Glutamatergic neuron (in vitro differentiated cells): ENCODE measurements around the gene BCHE. TPM values are rescaled to one million over a fixed set of nuclear protein-coding genes. Genes with fewer than 3 reads are reported as not detected.
A peak's percentile ranks its signal among the peaks of the same experiment; 100 is the strongest.

Experiments
- DNase-seq: peaks from one replicate; pipeline ENCODE4 v3.0.0; 2022
- H3K27ac Mint-ChIP-seq: one replicate; pipeline ENCODE4 v1.8.0; 2020; ENCODE audit warnings: mild to moderate bottlenecking, mixed read lengths, inconsistent platforms; ENCODE audit not compliant: unreplicated experiment
- H3K27me3 Mint-ChIP-seq: one replicate; pipeline ENCODE4 v1.8.0; 2020; ENCODE audit warnings: mild to moderate bottlenecking, moderate library complexity, mixed read lengths, inconsistent platforms; ENCODE audit not compliant: unreplicated experiment
- H3K36me3 Mint-ChIP-seq: one replicate; pipeline ENCODE4 v1.8.0; 2020; ENCODE audit warnings: mild to moderate bottlenecking, mixed read lengths, inconsistent platforms; ENCODE audit not compliant: unreplicated experiment
- H3K4me1 Mint-ChIP-seq: one replicate; pipeline ENCODE4 v1.8.0; 2020; ENCODE audit warnings: mild to moderate bottlenecking, low read depth, mixed read lengths, inconsistent platforms; ENCODE audit not compliant: unreplicated experiment
- H3K4me3 Mint-ChIP-seq: one replicate; pipeline ENCODE4 v1.8.0; 2020; ENCODE audit warnings: mild to moderate bottlenecking, mixed read lengths, inconsistent platforms; ENCODE audit not compliant: unreplicated experiment
- H3K9me3 Mint-ChIP-seq: one replicate; pipeline ENCODE4 v1.8.0; 2020; ENCODE audit warnings: mild to moderate bottlenecking, moderate library complexity, mixed read lengths, inconsistent platforms; ENCODE audit not compliant: unreplicated experiment
- total RNA-seq: library from RNA; stranded (reverse); fragmentation: NEBNext Ultra II Directional; extraction: Animal tissue kit (Norgen Biotek cat#: 25700); gene quantifications from one replicate; pipeline ENCODE4 v1.2.1, GENCODE V29; 2021; ENCODE audit not compliant: unreplicated experiment
- TF ChIP-seq, protein P1 (sequence below): fragments of 200-600 bp; sonication (generic); IDR thresholded peaks from one replicate; pipeline ENCODE4 v1.5.0; 2021; ENCODE audit not compliant: partially characterized antibody, unreplicated experiment

BCHE gene
- total RNA-seq, 1 donor from 2014 or later = 4.0 TPM

DNA sequence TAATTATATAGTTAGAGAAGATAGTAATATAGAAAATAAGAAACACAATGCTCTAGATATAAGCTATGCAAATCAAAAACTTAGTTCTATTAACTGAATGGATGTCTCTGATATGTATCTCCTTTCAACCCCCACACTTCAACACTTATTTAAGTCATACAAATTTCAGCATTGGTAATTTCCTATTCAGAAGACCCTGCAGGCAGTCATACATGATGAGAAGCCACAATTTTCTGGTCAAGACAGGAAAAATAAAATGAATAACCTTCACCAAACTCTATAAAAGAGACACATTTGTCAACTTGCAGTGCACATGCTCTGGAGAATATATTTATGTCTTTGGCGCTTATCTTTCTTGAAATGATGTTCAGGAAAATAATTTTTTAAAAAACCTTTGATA lies 578 bp upstream of the BCHE start:
- H3K4me1 Mint-ChIP-seq = peaks cover 16% of the 10 kb centered on the region
- no peaks in the 10 kb centered on the region for H3K36me3 Mint-ChIP-seq
- peak overlapping the region; percentile 71 for H3K27ac Mint-ChIP-seq
- no peaks in the 10 kb centered on the region for H3K27me3 Mint-ChIP-seq
- no peak overlapping the region for H3K4me3 Mint-ChIP-seq
- no peaks in the 10 kb centered on the region for H3K9me3 Mint-ChIP-seq
- TF ChIP-seq, protein P1, sequence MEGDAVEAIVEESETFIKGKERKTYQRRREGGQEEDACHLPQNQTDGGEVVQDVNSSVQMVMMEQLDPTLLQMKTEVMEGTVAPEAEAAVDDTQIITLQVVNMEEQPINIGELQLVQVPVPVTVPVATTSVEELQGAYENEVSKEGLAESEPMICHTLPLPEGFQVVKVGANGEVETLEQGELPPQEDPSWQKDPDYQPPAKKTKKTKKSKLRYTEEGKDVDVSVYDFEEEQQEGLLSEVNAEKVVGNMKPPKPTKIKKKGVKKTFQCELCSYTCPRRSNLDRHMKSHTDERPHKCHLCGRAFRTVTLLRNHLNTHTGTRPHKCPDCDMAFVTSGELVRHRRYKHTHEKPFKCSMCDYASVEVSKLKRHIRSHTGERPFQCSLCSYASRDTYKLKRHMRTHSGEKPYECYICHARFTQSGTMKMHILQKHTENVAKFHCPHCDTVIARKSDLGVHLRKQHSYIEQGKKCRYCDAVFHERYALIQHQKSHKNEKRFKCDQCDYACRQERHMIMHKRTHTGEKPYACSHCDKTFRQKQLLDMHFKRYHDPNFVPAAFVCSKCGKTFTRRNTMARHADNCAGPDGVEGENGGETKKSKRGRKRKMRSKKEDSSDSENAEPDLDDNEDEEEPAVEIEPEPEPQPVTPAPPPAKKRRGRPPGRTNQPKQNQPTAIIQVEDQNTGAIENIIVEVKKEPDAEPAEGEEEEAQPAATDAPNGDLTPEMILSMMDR = no peak
- no peak for DNase-seq

DNA sequence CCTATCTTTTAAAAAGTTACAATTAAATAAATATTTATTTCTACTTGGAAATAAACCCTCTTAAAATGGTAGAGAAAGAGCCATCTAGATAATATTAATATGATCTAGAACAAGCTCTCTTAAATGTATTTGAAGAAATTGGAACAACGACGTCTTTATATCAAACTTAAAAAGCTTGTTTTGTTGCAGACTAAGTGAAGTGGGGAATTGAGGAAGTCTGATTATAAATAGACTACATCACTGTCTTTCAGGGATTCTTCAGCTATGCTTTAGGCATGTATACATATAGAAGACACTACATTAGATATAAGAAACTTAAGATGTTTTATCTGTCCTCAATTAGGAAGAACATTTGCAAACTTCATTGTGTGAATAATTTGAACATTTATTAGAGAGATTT lies 1.8 kb downstream of the BCHE start:
- Mint-ChIP-seq H3K4me1 (peaks cover 16% of the 10 kb centered on the region), H3K27ac (no peak overlapping the region), H3K4me3 (no peak overlapping the region), H3K9me3 (no peaks in the 10 kb centered on the region), H3K36me3 (no peaks in the 10 kb centered on the region), H3K27me3 (no peaks in the 10 kb centered on the region)
- no peak for DNase-seq
- TF ChIP-seq, protein P1 = no peak

DNA sequence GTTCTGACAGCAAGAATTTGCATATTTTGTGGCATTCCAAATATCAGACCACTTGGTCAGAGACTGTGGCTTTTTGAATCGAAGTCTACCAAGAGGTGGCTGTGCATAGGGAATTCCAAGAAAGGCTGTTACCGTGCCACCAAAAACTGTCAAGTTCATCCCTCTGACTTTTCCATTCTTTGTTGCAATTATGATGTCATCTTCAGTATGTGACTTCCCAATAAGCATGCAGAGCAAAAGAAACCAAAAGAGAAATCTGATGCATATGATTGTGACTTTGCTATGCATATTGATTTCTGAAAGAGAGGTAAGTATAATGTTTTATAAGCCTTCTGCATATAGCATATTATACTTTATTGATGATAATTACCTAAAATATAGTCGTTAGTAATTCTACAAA lies 6.5 kb downstream of the BCHE start:
- no peak overlapping the region for H3K4me3 Mint-ChIP-seq
- H3K4me1 Mint-ChIP-seq = peaks cover 2% of the 10 kb centered on the region
- TF ChIP-seq, protein P1 = no peak
- H3K27me3 Mint-ChIP-seq = no peaks in the 10 kb centered on the region
- H3K36me3 Mint-ChIP-seq = no peaks in the 10 kb centered on the region
- H3K9me3 Mint-ChIP-seq = no peaks in the 10 kb centered on the region
- no peak for DNase-seq
- H3K27ac Mint-ChIP-seq = no peak overlapping the region

DNA sequence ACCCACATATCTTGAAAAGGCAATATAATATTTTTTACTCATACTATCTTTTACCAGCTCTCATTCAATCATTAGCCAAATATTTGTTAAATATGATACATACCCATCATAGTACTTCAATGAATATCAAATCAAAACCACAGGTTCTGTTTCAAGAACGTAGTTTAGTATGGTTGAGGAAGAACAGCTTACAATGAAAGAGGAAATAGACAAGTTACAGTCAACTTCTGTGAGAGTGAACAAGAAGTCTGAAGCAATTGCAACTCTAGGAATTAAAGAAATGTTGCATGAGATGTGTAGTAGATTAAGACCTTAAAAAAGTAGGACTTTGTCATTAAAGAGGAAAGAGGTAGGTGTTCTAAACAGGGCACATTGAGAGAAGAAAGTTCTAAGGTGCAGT lies 9.3 kb downstream of the BCHE start:
- H3K27ac Mint-ChIP-seq = no peak overlapping the region
- H3K4me1 Mint-ChIP-seq = no peaks in the 10 kb centered on the region

DNA sequence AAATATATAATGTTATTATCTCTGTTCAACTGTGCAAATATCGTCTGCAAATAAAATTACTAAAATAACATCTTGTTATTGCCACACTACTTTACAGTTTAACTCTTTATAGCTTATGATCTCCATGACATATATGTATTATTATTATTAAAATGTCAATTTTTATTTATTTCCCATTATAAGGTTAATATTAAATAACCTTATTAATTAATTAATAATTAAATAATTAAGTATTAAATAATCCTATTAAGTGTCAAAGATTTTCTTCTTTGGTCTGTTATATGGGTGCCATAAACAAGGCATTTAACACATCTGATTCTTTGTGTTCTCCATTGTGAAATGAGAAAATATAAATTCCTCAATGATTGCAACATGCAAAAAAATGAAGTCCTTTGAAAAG lies 10.0 kb downstream of the BCHE start:
- H3K4me1 Mint-ChIP-seq = no peaks in the 10 kb centered on the region
- H3K9me3 Mint-ChIP-seq = no peaks in the 10 kb centered on the region

More for the DNA sequence above, 9.3 kb downstream of the BCHE start:
- Mint-ChIP-seq H3K27me3 (no peaks in the 10 kb centered on the region), H3K4me3 (no peak overlapping the region), H3K36me3 (no peaks in the 10 kb centered on the region), H3K9me3 (no peaks in the 10 kb centered on the region)
- no peak for DNase-seq
- TF ChIP-seq, protein P1 = no peak

More for the DNA sequence above, 10.0 kb downstream of the BCHE start:
- Mint-ChIP-seq H3K36me3 (no peaks in the 10 kb centered on the region), H3K27me3 (no peaks in the 10 kb centered on the region), H3K27ac (no peak overlapping the region), H3K4me3 (no peak overlapping the region)
- TF ChIP-seq, protein P1 = no peak
- no peak for DNase-seq
